SK-N-SH (cell line): ENCODE data around the gene STAP2. TPM values are rescaled to one million over a fixed set of nuclear protein-coding genes. Genes with fewer than 3 reads are reported as not detected.
A peak's percentile ranks its signal among the peaks of the same experiment; 100 is the strongest.

Experiments
- CTCF ChIA-PET: fragments of 300-600, 350-600 bp; formaldehyde crosslinking; extraction: SDS; loops from one replicate; lab custom pipeline; 2021; lab: Yijun Ruan, JAX
- POLR2A ChIA-PET: fragments of 350-600 bp; sonication (Branson Sonifier 250); formaldehyde crosslinking; extraction: SDS; loops from one replicate; lab custom pipeline; 2020; ENCODE audit warnings: antibody characterized with exemption, inconsistent platforms; lab: Yijun Ruan, JAX
- DNase-seq: peaks from one replicate; pipeline ENCODE4 v3.0.0; 2012
- H2AFZ ChIP-seq: fragments of 200-600 bp; sonication (generic); 2 replicates; pipeline ENCODE4 v1.8.1; 2016; ENCODE audit warnings: antibody characterized with exemption, mild to moderate bottlenecking, low read depth
- H3F3A ChIP-seq: fragments of 200-600 bp; sonication (generic); replicated peaks from 2 replicates; pipeline ENCODE3; 2016; ENCODE audit warnings: antibody characterized with exemption, mild to moderate bottlenecking; ENCODE audit not compliant: insufficient read depth
- H3K27ac ChIP-seq, 2 experiments: fragments of 200-500 bp in 1 of 2; fragments of 200-600 bp in 1 of 2; sonication (Bioruptor generic) in 1 of 2; sonication (generic), shearing (Covaris generic) in 1 of 2; 2 replicates each; pipeline versions ENCODE4 v1.5.1 to v1.6.1; 2014 to 2016; ENCODE audit warnings: low read depth in 2 of 2, inconsistent platforms in 1 of 2, low read length in 1 of 2, mild to moderate bottlenecking in 1 of 2, mixed read lengths in 1 of 2
- H3K27me3 ChIP-seq: fragments of 200-600 bp; sonication (generic), shearing (Covaris generic); 2 replicates; pipeline ENCODE4 v1.6.1; 2016; ENCODE audit warnings: mixed run types; ENCODE audit not compliant: insufficient read depth
- H3K36me3 ChIP-seq, 2 experiments: fragments of 200-500 bp in 1 of 2; fragments of 200-600 bp in 1 of 2; sonication (Bioruptor generic) in 1 of 2; sonication (generic) in 1 of 2; replicated peaks in 1 of 2; 2 replicates each; pipeline versions ENCODE3 to v1.5.1; 2014 to 2016; ENCODE audit warnings: low read length in 1 of 2, mild to moderate bottlenecking in 1 of 2; ENCODE audit not compliant: insufficient read depth in 2 of 2, control insufficient read depth in 1 of 2
- H3K4me1 ChIP-seq, 2 experiments: fragments of 200-500 bp in 1 of 2; fragments of 200-600 bp in 1 of 2; sonication (Bioruptor generic) in 1 of 2; sonication (generic), shearing (Covaris generic) in 1 of 2; 2 replicates each; pipeline versions ENCODE4 v1.5.1 to v1.6.1; 2014 to 2016; ENCODE audit warnings: low read depth in 1 of 2, low read length in 1 of 2, mixed run types in 1 of 2; ENCODE audit not compliant: insufficient read depth in 2 of 2, control insufficient read depth in 1 of 2
- H3K4me2 ChIP-seq: fragments of 200-600 bp; sonication (generic), shearing (Covaris generic); 2 replicates; pipeline ENCODE4 v1.6.1; 2017; ENCODE audit warnings: mixed run types
- H3K4me3 ChIP-seq, 2 experiments: fragments of 200-500 bp in 1 of 2; fragments of 200-600 bp in 1 of 2; sonication (Bioruptor generic) in 1 of 2; sonication (generic), shearing (Covaris generic) in 1 of 2; 2 replicates each; pipeline versions ENCODE4 v1.5.1 to v1.8.1; 2014 to 2016; ENCODE audit warnings: low read depth in 2 of 2, inconsistent platforms in 1 of 2, low read length in 1 of 2, mild to moderate bottlenecking in 1 of 2, mixed read lengths in 1 of 2, moderate library complexity in 1 of 2
- H3K79me2 ChIP-seq: fragments of 200-600 bp; sonication (generic); 2 replicates; pipeline ENCODE4 v1.8.1; 2017; ENCODE audit warnings: mild to moderate bottlenecking; ENCODE audit not compliant: insufficient read depth
- H3K9ac ChIP-seq: fragments of 200-600 bp; sonication (generic); 2 replicates; pipeline ENCODE4 v1.6.1; 2017; ENCODE audit warnings: mixed run types
- H3K9me2 ChIP-seq: fragments of 200-600 bp; sonication (generic); 2 replicates; pipeline ENCODE4 v1.6.1; 2017; ENCODE audit warnings: mixed run types
- H3K9me3 ChIP-seq: fragments of 200-600 bp; sonication (generic); 2 replicates; pipeline ENCODE4 v1.6.1; 2017; ENCODE audit warnings: mixed run types, mild to moderate bottlenecking, moderate library complexity
- H4K20me1 ChIP-seq: fragments of 200-600 bp; sonication (generic); 2 replicates; pipeline ENCODE4 v1.6.1; 2017; ENCODE audit warnings: mild to moderate bottlenecking, mixed run types; ENCODE audit not compliant: insufficient read depth
- EZH2phosphoT487 ChIP-seq: fragments of 200-600 bp; sonication (generic); IDR thresholded peaks from 2 replicates; pipeline ENCODE4 v1.6.1; 2017; ENCODE audit warnings: low read depth, mixed run types, mild to moderate bottlenecking, antibody characterized with exemption, moderate library complexity, borderline replicate concordance
- FOXM1 ChIP-seq: IDR thresholded peaks from 2 replicates; pipeline ENCODE4 v1.4.0; 2012; ENCODE audit warnings: low read depth, mild to moderate bottlenecking
- GABPA ChIP-seq: IDR thresholded peaks from 2 replicates; pipeline ENCODE4 v1.4.0; 2012; ENCODE audit warnings: low read depth, mild to moderate bottlenecking
- JUND ChIP-seq: IDR thresholded peaks from 2 replicates; pipeline ENCODE4 v1.4.0; 2012
- NRF1 ChIP-seq: IDR thresholded peaks from 2 replicates; pipeline ENCODE4 v1.6.1; 2012; ENCODE audit warnings: low read depth, mild to moderate bottlenecking, low read length
- RFX5 ChIP-seq: IDR thresholded peaks from 2 replicates; pipeline ENCODE4 v1.6.1; 2012; ENCODE audit warnings: mild to moderate bottlenecking, improper control_type of control experiment, low read length
- SIN3A ChIP-seq: IDR thresholded peaks from 2 replicates; pipeline ENCODE4 v1.6.1; 2012; ENCODE audit warnings: low read depth, mild to moderate bottlenecking, low read length, moderate library complexity, borderline replicate concordance
- TAF1 ChIP-seq: IDR thresholded peaks from 2 replicates; pipeline ENCODE4 v1.6.1; 2012; ENCODE audit warnings: low read depth, mild to moderate bottlenecking, low read length, moderate library complexity, borderline replicate concordance
- WGBS: methylation state at CpG from one replicate; pipeline ENCODE4 v1.1.6; 2017; ENCODE audit warnings: low lambda C conversion rate; 5-methylcytosine and 5-hydroxymethylcytosine counted together
- polyA plus RNA-seq, 3 experiments: library from polyadenylated mRNA; depleted of rRNA; stranded (reverse); fragments of >200 nt; gene quantifications; 2 replicates each; pipeline ENCODE4 v1.2.3, GENCODE V29; 2012
- TF ChIP-seq, protein P1 (sequence below): IDR thresholded peaks from 2 replicates; pipeline ENCODE4; 2012
- TF ChIP-seq, protein P2 (sequence below): IDR thresholded peaks from 2 replicates; pipeline ENCODE4 v1.6.1; 2012; ENCODE audit warnings: mild to moderate bottlenecking, low read depth, low read length, moderate library complexity
- TF ChIP-seq, protein P3 (sequence below): fragments of 150-350 bp; IDR thresholded peaks from 2 replicates; pipeline ENCODE4 v1.6.1; 2017; ENCODE audit warnings: antibody characterized with exemption, low read length, low read depth, borderline replicate concordance
- TF ChIP-seq, protein P4 (sequence below): fragments of 200-600 bp; sonication (generic); IDR thresholded peaks from 2 replicates; pipeline ENCODE4 v1.6.1; 2017; ENCODE audit warnings: antibody characterized with exemption, mild to moderate bottlenecking, moderate library complexity
- TF ChIP-seq, protein P5 (sequence below): IDR thresholded peaks from 2 replicates; pipeline ENCODE4 v1.4.0; 2012; ENCODE audit warnings: low read depth

The STAP2 gene
- polyA plus RNA-seq, 1 of the 3 experiments (the other 2 are of a cell fraction), result 7.6 TPM

DNA sequence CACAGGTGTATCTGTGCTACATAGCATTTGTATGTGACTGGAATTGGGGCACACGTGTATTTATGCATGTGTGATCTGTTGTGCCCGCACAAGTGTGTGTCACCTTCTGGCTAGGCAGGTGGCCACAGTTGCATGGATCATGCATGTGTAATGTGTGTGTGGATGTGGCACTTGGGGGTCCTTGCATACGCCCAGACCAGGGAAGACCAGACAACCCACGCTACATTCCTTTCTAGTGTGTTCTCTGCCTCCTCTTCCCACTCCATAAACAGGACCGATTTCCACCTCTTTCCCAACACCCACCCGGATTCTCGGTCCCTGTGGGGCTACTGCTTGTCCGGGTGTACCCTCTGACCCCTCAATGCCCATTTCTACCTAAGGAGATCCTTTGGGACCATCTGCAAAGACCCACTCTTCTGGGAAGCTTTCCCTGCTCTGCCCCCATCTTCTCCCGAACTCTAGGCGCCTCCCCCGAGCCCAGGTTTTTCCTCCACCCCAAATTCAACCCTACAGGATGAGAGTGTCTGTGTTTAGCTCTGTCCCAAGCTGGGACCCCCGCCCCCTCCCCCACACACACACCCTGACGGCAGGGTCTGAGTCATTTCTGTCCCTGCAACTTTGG is 12.3 kb downstream of the STAP2 start:
- POLR2A ChIA-PET, result no interaction called here
- CTCF ChIA-PET, result interaction anchor here (1.2 kb wide), 1 partner anchor 26 kb away, joined by 4 read pairs; no protein-coding TSS in a partner anchor

More for the DNA sequence above, 12.3 kb downstream of the STAP2 start:
- Histone ChIP-seq H3K4me2 (peak overlapping the region; percentile 81), H3K27ac (no peak overlapping the region), H3K4me3 (peak overlapping the region; percentile 54 to 83; a peak in 3 of 4 replicates), H3F3A (peaks cover 6% of the 10 kb centered on the region), H3K27me3 (no peaks in the 10 kb centered on the region), H3K4me1 (peaks cover 0 to 16% of the 10 kb centered on the region in 2 experiments; a peak in 2 of 4 replicates), H3K36me3 (no peaks in the 10 kb centered on the region), H4K20me1 (no peaks in the 10 kb centered on the region), H3K9me2 (no peaks in the 10 kb centered on the region), H3K9ac (no peak overlapping the region), H2AFZ (peak overlapping the region; percentile 91; the same call in 1 of the 2 replicates), H3K9me3 (no peaks in the 10 kb centered on the region), H3K79me2 (peaks cover 7% of the 10 kb centered on the region; the same call in 1 of the 2 replicates)
- peak; percentile 10 for DNase-seq
- 60% methylated on average over 13 of the region's 13 CpGs for WGBS
- TF ChIP-seq NRF1 (no peak), SIN3A (no peak), RFX5 (no peak), GABPA (no peak), JUND (no peak), FOXM1 (no peak), EZH2phosphoT487 (no peak), TAF1 (no peak)
- TF ChIP-seq, protein P1, sequence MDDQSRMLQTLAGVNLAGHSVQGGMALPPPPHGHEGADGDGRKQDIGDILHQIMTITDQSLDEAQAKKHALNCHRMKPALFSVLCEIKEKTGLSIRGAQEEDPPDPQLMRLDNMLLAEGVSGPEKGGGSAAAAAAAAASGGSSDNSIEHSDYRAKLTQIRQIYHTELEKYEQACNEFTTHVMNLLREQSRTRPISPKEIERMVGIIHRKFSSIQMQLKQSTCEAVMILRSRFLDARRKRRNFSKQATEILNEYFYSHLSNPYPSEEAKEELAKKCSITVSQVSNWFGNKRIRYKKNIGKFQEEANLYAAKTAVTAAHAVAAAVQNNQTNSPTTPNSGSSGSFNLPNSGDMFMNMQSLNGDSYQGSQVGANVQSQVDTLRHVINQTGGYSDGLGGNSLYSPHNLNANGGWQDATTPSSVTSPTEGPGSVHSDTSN, result no peak
- TF ChIP-seq, protein P2, sequence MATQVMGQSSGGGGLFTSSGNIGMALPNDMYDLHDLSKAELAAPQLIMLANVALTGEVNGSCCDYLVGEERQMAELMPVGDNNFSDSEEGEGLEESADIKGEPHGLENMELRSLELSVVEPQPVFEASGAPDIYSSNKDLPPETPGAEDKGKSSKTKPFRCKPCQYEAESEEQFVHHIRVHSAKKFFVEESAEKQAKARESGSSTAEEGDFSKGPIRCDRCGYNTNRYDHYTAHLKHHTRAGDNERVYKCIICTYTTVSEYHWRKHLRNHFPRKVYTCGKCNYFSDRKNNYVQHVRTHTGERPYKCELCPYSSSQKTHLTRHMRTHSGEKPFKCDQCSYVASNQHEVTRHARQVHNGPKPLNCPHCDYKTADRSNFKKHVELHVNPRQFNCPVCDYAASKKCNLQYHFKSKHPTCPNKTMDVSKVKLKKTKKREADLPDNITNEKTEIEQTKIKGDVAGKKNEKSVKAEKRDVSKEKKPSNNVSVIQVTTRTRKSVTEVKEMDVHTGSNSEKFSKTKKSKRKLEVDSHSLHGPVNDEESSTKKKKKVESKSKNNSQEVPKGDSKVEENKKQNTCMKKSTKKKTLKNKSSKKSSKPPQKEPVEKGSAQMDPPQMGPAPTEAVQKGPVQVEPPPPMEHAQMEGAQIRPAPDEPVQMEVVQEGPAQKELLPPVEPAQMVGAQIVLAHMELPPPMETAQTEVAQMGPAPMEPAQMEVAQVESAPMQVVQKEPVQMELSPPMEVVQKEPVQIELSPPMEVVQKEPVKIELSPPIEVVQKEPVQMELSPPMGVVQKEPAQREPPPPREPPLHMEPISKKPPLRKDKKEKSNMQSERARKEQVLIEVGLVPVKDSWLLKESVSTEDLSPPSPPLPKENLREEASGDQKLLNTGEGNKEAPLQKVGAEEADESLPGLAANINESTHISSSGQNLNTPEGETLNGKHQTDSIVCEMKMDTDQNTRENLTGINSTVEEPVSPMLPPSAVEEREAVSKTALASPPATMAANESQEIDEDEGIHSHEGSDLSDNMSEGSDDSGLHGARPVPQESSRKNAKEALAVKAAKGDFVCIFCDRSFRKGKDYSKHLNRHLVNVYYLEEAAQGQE, result no peak
- TF ChIP-seq, protein P3, sequence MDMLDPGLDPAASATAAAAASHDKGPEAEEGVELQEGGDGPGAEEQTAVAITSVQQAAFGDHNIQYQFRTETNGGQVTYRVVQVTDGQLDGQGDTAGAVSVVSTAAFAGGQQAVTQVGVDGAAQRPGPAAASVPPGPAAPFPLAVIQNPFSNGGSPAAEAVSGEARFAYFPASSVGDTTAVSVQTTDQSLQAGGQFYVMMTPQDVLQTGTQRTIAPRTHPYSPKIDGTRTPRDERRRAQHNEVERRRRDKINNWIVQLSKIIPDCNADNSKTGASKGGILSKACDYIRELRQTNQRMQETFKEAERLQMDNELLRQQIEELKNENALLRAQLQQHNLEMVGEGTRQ, result no peak
- TF ChIP-seq, protein P4, sequence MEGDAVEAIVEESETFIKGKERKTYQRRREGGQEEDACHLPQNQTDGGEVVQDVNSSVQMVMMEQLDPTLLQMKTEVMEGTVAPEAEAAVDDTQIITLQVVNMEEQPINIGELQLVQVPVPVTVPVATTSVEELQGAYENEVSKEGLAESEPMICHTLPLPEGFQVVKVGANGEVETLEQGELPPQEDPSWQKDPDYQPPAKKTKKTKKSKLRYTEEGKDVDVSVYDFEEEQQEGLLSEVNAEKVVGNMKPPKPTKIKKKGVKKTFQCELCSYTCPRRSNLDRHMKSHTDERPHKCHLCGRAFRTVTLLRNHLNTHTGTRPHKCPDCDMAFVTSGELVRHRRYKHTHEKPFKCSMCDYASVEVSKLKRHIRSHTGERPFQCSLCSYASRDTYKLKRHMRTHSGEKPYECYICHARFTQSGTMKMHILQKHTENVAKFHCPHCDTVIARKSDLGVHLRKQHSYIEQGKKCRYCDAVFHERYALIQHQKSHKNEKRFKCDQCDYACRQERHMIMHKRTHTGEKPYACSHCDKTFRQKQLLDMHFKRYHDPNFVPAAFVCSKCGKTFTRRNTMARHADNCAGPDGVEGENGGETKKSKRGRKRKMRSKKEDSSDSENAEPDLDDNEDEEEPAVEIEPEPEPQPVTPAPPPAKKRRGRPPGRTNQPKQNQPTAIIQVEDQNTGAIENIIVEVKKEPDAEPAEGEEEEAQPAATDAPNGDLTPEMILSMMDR, result no peak
- TF ChIP-seq, protein P5, sequence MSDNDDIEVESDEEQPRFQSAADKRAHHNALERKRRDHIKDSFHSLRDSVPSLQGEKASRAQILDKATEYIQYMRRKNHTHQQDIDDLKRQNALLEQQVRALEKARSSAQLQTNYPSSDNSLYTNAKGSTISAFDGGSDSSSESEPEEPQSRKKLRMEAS, result no peak
